HG02943 (cell line): Measurements from ENCODE around the gene KRT17.
"Not testable (repeated sequence)": the region's sequence is repeated elsewhere in the genome, so short reads cannot be mapped to it uniquely, and the experiment has no call there.

Experiments used
- ATAC-seq: cut with Tn5 transposase; IDR thresholded peaks from one replicate; pipeline ENCODE4 v1.9.1; 2021; ENCODE audit warnings: mild to moderate bottlenecking, low read depth, moderate library complexity; ENCODE audit not compliant: unreplicated experiment

Gene KRT17

DNA sequence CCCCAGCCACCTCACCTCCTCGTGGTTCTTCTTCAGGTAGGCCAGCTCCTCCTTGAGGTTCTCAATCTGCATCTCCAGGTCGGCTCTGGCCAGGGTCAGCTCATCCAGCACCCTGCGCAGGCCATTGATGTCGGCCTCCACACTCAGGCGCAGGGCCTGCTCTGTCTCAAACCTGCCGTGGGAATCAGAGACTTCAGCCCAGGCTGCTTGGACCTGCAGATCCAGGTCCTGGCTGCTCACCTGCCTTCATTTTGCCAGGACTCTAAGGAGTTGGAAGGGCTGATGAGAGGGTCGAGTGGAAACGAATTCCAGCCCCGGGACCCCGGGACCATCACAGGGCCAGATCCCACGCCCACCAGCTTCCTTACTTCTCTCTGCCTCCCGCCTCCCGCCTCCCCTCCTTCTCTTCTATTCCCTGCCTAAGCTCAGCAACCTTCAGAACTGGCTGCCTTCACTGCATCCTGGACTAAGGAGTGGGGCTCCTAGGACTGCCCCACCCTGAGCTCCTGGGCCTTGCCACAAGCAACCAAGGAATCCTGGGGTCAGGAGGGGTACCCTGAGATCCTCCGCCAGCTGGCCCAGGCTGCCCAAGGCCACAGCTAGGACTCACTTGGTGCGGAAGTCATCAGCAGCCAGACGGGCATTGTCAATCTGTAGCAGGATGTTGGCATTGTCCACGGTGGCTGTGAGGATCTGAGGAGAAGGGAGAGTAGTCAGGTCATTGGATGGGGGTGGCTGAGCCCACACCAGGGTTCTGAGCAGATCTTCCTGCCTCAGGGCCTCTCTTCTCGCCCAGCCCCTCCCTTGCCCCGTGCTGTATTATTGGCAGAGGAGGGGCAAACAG lies 1.8 kb downstream of the KRT17 start:
- ATAC-seq: not testable (repeated sequence)

DNA sequence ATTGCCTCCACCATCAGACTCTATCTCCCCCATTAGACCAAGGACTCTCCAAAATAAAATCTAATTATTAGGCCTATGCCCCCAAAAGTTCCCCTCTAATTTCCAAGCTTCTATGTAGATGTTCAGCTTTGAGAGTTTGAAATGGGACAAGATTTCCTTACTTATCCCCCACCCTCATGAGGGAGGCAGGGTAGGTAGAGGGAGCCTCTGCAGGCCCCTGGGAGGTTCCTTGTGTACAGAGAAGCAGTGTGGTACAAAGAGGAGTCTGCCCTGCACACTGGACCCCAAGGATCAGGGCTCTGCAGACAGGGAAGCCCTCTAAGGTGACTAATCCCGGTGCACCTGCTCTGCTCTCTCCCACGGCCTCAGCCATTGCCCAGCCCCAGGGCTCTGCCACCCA lies 2.5 kb downstream of the KRT17 start:
- ATAC-seq: no peak

DNA sequence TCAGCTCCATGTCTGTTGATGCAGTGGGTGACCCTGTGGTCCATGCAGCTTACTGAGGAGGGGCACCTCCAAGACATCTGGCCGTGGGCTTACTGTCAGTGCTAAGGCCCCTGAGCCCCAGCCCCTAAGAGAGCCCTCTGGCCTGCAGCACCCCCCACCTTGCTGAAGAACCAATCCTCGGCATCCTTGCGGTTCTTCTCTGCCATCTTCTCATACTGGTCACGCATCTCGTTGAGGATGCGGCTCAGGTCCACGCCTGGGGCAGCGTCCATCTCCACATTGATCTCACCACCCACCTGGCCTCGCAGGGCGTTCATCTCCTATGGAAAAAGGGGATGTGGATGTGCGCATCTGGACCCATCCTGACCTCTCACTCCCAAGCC lies 2.9 kb downstream of the KRT17 start:
- ATAC-seq: not testable (repeated sequence)

DNA sequence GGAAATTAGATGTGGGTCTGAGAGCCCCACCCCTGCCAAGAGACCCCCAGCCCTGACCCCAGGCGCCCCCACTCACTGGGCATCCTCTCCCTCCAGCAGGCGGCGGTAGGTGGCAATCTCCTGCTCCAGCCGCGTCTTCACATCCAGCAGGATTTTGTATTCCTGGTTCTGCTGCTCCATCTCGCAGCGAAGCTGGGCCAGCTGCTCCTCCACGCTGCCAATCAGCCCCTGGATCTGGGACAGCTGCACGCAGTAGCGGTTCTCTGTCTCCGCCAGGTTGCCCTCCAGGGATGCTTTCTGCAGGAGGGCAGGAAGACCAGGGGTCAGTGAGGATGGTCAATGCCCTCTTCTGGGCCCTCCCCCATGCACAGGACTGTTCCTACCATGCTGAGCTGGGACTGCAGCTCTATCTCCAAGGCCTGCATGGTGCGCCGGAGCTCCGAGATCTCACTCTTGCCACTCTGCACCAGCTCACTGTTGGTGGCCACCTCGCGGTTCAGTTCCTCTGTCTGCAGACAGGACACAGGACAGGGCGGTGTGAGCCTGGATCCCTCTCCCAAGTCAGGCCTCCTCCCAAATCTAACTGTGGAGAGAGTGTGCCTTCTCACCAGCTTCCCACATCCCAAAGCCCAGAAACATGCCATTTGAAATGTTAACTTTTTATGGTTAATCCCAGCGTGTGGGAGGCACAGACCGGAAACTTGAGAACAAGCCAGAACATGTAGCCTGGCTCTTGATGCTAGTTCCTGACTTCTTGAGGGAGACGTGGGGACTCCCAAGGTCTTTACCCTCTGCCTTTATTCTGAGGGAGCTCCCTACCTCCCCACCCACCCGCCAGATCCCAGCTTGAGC lies 3.6 kb downstream of the KRT17 start:
- ATAC-seq: no peak

DNA sequence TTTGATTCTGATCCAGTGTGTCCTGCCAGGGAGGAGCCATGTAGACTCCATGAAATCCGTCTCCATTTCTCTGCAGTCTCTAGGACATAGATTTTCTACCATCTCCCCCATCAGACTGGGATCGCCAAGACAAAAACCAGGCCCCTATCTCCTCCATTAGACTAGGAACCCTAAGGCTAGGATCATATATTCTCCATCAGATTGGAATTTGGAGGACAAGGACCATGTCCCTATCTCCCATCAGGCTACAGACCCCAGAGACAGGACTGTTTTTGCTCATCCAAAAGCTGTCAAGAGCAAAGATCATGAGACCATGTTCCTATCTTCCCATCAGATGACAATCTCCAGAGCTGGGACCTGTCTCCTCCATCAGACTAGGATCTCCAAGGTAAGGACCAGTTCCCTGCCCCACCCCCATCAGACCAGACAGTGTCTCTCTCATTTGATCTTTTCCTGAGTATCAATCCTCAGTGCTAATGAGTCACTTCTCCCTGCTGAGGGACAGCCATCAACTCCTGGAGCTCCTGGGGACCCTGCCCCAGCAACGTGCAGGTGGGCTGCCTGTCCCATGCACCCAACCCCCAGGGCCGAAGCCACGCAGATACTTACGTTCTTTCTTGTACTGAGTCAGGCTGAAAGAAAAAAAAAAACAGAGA lies 4.3 kb downstream of the KRT17 start:
- not testable (repeated sequence) for ATAC-seq

DNA sequence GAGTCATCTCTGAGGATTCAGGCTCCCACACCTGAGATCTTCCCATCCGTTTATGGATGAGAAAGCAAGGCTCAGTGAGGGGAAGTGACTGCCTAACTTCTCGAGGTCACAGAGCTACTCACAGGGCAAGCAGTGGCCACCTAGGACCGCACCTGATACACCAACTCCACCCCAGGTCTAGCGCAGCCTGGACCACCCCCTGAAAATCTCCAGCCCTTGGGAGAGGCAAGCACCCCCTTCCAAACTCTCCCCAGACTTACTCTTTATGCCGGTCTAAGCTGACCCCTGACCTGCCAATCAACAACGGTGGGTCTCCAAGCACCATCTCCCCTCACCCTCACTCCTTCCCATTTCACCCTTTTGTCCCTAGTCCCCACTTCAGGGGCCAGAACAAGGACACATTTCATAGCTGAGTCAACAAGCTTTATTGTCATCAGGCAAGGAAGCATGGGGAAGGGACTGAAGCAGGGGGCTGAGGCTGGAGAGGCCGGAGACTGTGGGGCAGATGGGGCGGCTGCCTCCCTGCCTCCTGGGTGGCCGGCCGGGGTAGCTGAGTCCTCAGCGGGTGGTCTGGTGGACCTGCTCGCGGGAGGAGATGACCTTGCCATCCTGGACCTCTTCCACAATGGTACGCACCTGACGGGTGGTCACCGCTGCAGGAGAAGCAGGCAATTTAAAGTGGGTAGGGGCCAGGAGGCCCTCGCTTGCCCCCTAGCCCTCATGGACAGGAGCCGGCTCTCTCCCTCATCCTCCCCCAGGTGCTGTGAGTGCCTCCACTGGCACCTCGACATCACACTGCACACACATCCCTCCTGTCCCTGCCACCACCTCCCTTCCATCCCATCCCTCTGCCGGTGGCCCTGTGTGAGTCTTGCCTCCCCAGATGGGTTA lies 5.1 kb downstream of the KRT17 start:
- ATAC-seq: no peak

DNA sequence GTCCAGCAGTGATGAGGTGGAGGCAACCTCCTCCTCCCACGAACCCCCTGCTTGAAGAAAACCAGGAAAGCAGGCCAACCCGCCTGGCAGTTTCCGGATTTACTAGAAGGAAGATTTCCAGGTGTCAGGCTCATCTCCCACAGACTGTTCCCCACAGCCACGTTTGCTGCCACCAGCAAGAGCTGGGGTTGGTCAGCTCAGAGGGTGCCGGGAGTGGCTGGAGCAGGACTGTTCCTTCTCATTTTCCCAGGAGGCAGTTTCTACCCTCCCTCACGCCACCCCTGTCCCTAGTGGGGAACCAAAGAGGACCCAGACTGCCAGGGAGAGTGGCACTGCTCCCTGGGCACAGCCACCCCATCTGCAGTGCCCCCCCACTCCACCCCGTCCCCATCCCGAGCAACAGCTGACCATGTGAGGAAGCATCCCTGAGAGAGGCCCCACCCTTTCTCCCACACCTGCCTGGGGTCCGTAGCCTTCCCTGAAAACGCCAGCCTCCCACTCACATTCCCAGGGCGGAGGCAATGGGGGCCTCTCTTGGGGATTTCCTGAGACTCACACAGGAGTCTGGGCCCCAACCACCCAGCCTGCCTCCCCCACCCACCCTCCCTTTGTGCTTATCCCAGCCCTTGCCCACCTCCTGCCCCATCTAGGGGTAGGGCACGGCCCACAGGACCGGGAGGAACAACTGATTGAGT lies 5.9 kb downstream of the KRT17 start:
- no peak for ATAC-seq

DNA sequence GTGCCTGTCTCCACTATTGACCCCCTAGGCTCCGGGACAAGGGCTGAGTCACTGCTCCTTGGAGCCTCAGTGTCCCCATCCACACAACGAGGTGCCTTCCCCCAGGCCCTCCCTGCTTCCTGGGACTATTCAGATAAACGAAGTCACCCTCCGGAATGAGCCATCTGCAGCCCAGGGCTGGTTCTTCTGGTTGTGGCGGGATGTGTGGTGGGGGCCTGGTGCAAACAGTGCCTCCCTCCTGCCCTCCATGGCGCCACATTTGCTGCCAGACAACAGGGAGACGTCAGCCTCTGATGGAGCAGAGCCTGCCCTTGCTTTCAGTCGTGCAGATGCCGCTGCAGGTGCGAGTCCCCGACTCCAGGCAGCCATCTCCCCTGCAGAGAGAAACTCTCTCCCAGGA lies 6.7 kb downstream of the KRT17 start:
- no peak for ATAC-seq

DNA sequence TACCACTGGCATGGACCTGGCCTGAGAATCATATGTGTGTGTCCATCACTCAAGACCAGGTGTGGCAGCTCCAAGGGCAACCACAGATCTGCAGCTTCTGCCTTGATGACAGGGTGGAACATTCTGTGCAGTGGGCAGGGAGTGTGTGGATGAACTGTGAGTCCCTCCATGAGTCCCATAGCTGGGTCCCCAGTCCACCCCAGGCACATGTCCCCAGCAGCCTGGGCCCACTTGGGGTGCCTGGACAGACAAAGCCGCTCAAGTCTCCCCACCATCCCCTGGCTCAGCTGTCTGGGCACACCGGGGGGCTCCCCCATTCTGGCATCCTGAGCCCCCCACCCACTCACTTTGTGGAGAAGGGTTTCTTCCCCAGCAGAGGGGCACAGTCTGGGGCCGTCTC lies 7.2 kb downstream of the KRT17 start:
- ATAC-seq: no peak

DNA sequence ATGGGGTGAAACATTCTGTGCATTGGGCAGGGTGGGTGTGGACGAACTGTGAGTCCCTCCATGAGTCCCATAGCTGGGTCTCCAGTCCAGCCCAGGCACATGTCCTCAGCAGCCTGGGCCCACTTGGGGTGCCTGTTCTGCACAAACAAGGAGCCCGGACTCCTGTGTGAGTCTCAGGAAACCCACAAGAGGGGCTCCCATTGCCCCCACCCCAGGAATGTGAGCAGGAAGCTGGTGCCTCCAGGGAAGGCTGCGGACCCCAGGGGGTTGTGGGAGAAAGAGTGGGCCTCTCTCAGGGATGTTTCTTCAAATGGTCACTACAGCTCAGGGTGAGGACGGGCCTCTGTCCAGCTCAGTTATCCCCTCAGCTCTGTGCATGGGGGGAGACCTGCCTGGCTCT lies 7.9 kb downstream of the KRT17 start:
- not testable (repeated sequence) for ATAC-seq

DNA sequence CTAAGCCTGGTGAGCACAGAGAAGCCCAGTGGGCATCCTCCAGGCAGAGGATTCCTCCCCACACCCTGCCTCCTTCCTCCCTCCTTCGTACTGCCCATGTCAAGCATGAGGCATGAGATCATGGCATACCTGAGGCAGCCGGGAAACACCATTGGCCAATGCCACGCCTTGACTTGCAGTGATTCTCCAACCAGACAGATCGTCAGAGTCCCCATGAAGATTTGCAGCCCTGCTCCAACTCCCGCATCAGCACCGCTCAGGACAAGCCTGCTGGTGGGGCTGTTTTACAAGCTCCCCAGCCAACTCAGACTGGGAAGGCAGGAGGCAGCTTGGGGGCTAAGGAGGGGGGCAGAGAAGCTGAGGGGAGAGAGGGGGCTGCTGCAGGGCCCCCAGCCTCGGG lies 8.9 kb downstream of the KRT17 start:
- ATAC-seq: no peak

DNA sequence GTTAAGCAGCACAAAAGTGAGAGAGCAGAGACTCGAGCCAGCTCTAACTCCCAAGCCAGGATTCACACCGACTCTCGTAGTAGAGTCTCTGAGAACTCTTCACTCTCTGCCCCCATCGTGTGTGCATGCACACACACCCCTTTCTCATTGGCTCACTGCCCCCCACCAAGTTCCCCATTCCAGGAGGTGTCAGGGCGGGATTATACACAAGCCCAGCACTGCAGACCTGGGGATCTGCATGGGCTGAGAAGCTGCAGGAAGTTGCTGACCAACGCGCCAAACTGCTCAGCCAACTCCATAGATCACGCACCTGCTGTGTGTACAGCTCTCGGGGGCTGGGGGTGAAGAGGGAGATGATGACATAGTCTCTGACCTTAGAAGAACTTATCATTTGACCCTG lies 9.6 kb downstream of the KRT17 start:
- not testable (repeated sequence) for ATAC-seq

DNA sequence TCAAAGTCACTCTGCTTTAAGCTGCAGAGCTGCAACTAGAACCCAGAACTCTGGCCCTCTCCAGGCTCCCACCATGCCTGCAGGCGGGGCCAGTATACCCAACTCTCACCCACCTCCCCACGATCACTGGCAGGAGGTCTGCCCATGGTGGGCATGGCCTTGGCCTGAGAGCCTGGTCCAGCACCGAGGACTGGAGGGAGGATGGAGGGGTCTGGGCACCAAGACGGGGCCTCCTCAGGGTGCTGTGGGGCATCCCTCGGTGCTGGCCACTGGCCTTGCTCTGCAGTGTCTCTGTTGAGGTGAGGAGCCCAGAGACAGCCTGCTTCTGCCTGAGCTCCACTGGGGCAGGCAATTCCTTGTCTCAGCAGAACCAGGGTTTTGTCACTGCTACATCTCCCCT lies 10.3 kb downstream of the KRT17 start:
- no peak for ATAC-seq

DNA sequence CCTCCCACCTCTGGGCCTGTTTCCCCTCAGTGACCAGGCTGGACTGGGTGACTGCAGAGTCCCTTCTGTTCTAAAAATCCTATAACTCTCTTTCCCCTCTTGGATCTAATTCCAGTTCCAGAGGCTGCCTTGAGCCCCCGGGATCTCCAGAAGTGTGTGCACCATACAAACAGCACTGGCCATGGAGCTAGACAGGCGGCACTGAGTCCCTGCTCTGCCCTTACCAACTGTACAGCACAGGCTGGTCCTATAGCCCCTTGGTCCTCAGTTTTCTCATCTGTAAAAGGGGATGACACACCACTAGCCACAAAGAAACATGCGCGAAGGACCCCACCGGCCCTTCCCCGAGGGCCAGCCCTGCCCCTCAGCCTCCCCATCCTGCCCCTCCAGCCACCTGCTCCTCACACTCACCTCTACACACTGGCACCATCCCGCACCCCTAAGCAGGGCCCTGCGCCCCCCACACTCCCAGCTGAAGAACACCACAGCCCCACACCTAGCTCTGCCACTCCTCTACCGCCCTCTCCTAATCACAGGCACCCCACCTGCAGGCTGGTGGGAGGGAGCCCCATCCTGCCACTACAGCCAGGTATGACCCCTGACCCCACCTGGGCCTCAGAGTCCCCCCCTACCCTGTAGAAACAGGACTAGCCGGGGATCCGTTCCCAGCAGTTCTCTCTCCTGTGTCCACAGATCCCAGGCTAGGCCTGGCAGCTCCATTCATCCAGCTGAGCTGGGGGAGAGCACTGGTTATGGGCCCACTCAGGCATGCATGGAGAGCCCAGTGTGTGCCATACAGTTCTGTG lies 10.9 kb downstream of the KRT17 start:
- ATAC-seq: no peak

DNA sequence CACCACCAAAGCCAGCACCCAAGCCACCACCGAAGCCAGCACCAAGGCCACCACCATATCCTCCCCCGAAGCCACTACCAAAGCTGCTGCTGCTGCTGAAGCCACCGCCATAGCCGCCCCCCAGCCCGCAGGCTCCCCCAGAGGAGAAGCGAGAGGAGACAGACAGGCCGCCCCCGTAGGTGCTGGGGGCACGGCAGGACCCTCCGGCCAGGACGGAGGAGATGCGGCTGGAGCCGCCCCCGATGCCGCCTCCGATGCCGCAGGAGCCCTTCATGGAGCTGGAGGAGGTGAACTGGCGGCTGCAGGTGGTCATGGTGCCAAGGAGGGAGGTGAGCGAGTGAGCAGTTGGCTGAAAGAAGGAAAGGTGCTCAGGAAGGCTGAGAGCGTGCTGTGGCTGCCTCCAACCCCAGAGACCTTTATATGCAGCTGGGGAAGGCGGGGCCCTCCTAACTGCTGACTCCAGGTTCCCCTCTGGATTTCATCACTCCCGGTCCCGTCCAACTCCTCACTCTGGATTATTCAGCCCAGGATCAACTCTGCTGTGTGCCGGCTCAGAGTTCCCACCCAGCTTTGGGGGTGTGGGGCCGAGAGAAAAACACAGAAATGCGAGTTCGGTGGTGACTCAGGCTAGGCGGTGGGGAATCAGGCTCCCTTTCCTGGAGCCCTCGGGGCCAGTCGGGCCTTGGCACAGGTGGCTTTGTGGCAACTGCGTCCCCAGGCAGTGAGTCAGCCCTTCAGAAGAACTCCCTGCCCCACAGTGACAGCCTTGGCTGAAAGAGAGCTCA lies 11.8 kb downstream of the KRT17 start, which contains the start of gene KRT16:
TSS of gene KRT16 (minus strand) at position 392 of the 785 bp plus-strand sequence. CDS start at position 313, 79 bp downstream.
- ATAC-seq: not testable (repeated sequence)

DNA sequence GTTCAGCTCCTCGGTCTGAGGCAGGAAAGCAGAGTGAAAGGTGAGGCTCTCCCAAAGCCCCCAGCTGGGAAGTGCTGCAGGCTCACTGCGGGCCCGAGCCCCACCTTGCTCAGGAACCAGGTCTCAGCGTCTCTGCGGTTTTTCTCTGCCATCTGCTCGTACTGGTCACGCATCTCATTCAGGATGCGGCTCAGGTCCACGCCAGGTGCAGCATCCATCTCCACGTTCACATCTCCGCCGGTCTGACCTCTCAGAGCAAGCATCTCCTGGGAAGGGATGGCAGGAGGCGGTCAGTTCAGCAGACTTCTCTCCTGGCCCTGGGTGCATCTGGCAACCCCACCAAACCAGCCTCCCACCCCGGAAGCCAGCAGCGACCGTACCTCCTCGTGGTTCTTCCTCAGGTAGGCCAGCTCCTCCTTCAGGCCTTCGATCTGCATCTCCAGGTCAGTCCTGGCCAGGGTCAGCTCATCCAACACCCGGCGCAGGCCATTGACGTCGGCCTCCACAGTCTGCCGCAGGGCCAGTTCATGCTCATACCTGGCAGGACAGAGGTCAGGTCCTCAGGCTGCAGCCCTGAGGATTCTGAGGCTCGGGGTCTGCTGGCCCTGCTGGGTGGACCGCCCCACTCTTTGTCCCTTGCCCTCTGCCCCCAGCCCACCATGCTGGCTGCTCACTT lies 13.3 kb downstream of the KRT17 start:
- ATAC-seq: no peak

DNA sequence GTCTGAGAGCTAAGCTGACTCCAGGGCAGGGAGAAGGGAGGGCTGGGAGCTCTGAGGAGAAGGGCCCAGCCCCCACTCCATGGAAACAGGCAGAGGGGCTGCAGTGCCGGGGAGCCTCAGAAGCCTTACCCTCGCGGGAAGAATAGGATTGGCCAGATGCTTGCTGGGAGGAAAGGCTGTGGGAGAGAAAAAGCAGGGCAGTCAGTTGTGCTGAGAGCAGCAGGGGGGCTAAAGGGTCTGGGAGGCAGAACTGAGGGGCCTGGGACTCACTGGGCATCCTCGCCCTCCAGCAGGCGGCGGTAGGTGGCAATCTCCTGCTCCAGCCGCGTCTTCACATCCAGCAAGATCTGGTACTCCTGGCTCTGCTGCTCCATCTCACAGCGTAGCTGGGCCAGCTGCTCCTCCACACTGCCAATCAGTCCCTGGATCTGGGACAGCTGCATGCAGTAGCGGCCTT lies 14.3 kb downstream of the KRT17 start:
- ATAC-seq: not testable (repeated sequence)
